HG03354 (cell line): ENCODE data around the gene TMEM271.
"Not testable (repeated sequence)": the region's sequence is repeated elsewhere in the genome, so short reads cannot be mapped to it uniquely, and the experiment has no call there.

Experiments
- ATAC-seq: cut with Tn5 transposase; IDR thresholded peaks from one replicate; pipeline ENCODE4 v1.9.1; 2021; ENCODE audit warnings: mild to moderate bottlenecking; ENCODE audit not compliant: unreplicated experiment, poor library complexity, severe bottlenecking

Gene TMEM271

GRCh38 chr4:612052-612748 lies 36.1 kb upstream of the TMEM271 start:
- no peak for ATAC-seq

- no peak for ATAC-seq
These were observed 34.5 kb upstream of the TMEM271 start for GRCh38 chr4:610411-611261.

GRCh38 chr4:609400-610050 lies 33.4 kb upstream of the TMEM271 start:
- ATAC-seq, result no peak

GRCh38 chr4:608236-608635 lies 32.1 kb upstream of the TMEM271 start:
- no peak for ATAC-seq

GRCh38 chr4:605702-606425 lies 29.8 kb upstream of the TMEM271 start:
- no peak for ATAC-seq

GRCh38 chr4:604131-604530 lies 28.0 kb upstream of the TMEM271 start:
- no peak for ATAC-seq

GRCh38 chr4:602559-602942 lies 26.5 kb upstream of the TMEM271 start:
- no peak for ATAC-seq

GRCh38 chr4:601612-602558 lies 25.8 kb upstream of the TMEM271 start:
- ATAC-seq, result no peak

- ATAC-seq, result no peak
These were observed 24.9 kb upstream of the TMEM271 start for GRCh38 chr4:600850-601515.

GRCh38 chr4:600166-600565 lies 24.1 kb upstream of the TMEM271 start:
- no peak for ATAC-seq

- ATAC-seq, result no peak
These were observed 22.8 kb upstream of the TMEM271 start for GRCh38 chr4:598925-599324.

GRCh38 chr4:592825-593520 lies 16.9 kb upstream of the TMEM271 start:
- ATAC-seq, result no peak

GRCh38 chr4:592178-592577 lies 16.1 kb upstream of the TMEM271 start:
- not testable (repeated sequence) for ATAC-seq

GRCh38 chr4:590313-590841 lies 14.3 kb upstream of the TMEM271 start:
- no peak for ATAC-seq

GRCh38 chr4:589219-589963 lies 13.3 kb upstream of the TMEM271 start:
- no peak for ATAC-seq

GRCh38 chr4:588351-588849 lies 12.3 kb upstream of the TMEM271 start:
- no peak for ATAC-seq
